Colon (tissue), 2 donors: ENCODE measurements around the gene MAGI1.

ENCODE experiments used
- FAIRE-seq: peaks from 2 replicates; lab custom pipeline; 2012; peaks lifted over from hg19 to GRCh38; lab: Jason Lieb, UNC
- donor health status: control.
- donor health status: control.

The MAGI1 gene

DNA sequence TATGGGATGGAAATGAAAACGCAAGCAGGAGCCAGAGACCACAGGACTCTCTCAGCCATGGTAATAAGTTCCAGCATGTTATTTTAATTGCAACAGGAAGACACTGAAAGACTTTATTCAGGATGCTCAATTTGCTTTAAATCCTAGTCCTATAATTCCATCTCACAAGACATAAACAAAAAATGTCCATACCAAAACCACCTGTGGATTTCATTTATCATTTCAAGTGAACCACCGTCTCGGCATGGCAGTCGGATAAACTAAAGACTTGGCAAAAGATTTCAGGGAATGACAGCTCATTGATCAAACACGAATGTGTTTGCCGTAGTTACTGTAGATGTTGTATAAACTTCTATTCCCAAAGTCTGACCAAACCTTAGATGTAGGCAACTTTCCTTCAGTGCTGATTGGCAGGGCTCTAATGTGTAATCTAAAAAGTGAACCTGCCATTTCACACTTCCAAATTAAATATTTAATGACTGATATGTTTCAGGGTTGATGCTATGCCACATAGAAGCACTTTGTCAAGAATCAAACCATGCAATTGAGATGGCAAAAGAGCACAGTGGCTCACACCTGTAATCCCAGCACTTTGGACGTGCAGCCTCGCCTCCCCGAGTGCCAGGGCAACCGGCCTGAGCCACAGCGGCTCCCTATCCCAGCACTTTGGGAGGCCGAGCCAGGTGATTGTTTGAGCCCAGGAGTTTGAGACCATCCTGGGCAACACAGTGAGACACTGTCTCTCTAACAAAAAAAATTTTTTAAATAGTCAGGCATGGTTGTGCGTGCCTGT lies 331.7 kb downstream of the MAGI1 start:
- no peak for FAIRE-seq

- FAIRE-seq: no peak
Observed at GRCh38 chr3:65706301-65706700, 332.4 kb downstream of the MAGI1 start.

GRCh38 chr3:65703820-65704219 lies 334.9 kb downstream of the MAGI1 start:
- no peak for FAIRE-seq

GRCh38 chr3:65703026-65703425 lies 335.7 kb downstream of the MAGI1 start:
- no peak for FAIRE-seq

DNA sequence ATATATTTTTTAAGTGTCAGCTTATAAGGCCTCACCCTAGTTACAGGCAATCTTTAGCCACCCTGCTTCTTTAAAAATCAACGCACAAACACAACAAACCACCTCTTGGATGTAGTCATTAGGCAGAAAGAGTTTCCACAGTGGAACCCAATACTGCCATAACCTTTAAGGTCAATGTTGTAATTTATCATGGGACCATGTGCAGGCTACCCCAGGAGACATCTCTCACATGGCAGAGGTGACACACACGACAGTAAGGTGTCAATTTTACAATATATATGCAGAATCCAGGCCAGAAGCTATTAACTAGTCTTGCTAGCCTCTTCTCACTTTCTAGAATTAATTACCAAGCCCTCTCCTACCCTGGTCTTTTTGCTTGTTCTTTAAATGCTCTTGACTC lies 336.5 kb downstream of the MAGI1 start:
- FAIRE-seq: no peak

DNA sequence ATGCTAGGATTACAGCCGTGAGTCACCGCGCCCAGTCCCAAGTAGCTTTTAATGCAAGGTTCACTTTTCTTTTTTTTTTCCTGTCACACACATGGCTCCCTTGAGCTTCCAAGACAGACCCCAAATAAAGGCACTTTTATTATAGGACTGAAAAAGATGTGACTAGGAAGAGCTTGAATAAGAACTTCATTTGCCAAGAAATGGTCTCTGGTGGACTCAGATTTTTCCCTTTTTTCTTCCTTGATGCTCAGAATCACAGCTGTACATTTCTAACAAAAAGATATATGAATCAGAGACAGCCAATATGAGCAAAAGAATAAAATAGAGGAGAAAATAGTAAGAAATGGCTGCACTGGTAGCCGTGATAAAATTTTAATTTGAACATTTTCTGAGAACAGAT lies 337.2 kb downstream of the MAGI1 start:
- no peak for FAIRE-seq

- no peak for FAIRE-seq
Observed at GRCh38 chr3:65689436-65689835, 349.3 kb downstream of the MAGI1 start.

DNA sequence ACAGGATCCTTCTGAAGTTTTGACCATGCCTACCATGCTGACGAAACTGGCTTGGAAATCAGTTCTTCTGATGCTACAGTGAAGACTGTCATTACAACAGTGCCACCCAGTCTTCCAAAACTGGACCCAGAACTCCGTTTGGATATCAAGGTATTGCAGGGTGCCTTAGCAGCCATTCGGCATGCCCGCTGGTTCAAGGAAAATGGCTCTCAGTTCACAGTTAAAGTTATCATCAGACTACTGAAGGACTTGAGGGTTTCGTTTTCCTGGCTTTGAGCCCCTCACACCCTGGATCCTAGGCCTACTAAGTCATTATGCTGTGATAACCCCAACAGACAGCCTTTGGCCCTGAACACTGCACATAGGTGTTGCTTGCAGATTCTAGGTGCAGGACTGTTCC lies 351.0 kb downstream of the MAGI1 start:
- no peak for FAIRE-seq

DNA sequence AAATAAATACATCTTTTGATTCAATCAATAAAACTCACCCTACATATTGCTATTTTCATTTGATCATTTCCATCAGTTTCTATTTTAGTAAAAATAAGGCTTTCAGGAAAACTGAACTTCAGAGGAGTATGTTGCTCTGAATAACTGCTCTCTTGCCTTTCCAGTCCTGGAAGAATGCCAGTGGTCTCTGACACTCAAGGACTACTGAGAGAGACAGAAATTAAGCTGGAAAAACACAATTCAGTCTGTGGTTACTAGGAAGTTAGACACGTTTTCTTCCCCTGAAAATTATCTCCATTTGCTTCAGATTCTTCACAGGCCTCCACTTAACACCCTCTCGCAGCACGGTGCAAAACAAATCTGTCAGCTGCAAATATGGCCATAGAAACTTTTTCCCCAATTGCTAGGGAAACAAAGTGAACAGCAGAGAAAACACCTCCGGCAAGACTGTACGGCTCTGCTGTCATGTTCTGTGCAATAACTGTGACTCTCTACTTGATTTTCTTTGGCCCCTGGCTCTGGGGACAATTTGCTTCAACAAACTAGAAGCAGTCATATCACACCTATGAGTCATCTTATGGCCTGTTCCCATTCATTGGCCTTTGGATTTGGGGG lies 353.0 kb downstream of the MAGI1 start:
- no peak for FAIRE-seq

DNA sequence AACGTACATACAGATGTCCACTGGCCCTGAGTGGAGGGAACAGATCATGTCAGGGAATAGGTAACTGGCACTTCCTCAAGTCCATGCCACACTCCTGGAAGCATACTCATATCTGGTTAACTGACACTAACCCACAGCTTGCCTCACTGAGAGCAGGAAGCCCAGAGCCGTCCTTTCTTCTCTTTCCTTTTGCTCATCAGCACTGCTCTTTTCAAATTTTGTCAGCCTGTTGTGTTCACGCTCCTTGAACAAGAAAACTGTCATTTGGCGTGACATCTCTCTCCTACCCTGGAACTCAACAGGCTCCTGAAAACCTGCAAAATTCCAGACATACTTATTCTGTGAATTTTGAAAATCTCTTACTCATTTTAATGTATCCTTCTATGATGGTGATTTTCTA lies 360.2 kb downstream of the MAGI1 start:
- no peak for FAIRE-seq

DNA sequence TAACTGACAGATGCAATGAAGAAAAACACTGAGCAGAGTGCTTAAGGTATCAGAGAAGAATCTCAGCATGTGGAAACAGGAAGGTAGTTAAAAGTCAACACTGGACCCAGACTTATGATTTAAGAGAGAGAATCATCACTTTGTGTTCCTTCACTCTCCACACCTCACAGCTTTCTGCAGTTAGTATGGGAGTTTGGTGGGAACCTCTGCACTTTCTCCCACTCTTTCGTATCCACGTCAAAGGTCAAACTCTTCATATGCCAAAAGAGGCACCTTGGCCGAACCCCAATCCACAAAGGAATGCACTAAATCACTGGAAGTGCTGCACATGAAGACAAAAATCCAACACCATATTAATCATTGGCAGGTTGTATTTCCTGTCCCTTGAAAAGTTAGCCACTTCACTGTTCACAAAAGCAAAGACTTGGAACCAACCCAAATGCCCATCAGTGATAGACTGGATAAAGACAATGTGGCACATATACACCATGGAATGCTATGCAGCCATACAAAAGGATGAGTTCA lies 361.2 kb downstream of the MAGI1 start:
- FAIRE-seq: no peak

GRCh38 chr3:65676580-65676979 lies 362.1 kb downstream of the MAGI1 start:
- FAIRE-seq: no peak

GRCh38 chr3:65675011-65675410 lies 363.7 kb downstream of the MAGI1 start:
- no peak for FAIRE-seq

- no peak for FAIRE-seq
Observed at GRCh38 chr3:65674226-65674625, 364.5 kb downstream of the MAGI1 start.

GRCh38 chr3:65672871-65673815 lies 365.6 kb downstream of the MAGI1 start:
- FAIRE-seq: no peak

DNA sequence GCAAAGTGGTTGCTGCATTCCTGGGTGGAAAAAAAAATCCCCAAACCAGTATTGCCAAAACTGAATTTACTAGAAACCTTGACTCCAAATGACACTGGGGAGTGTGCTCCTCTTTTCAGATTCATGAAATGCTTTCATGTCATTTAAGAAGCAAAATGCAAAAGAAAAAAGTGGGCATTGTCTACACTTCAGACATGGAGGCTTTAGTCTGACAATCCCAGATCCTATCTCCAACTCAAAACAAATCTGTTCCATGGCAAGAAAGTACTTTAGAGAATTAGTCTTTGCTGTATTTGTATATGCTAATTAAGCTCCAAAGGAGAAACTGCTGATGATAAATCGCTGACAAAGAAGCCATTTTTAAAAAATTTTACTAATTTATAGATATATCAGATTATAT lies 366.7 kb downstream of the MAGI1 start:
- FAIRE-seq: no peak

DNA sequence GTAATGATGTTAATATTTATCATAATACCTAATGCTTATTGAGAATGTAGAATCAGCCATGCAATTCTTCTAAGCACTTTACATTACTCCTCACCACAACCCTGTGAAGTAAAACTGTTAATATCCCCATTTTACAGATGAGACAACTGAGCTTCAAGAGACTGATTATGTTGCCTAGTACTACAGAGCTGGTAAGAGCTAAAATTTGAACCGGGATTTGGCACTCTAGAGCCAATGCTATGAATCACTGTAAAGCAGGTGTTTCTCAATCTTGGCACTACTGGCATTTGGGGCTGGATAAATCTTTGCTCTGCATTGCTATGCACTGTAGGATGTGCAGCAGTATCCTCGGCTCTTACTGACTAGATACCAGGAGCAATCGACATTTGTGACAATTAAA lies 367.7 kb downstream of the MAGI1 start:
- no peak for FAIRE-seq

GRCh38 chr3:65669163-65669875 lies 369.4 kb downstream of the MAGI1 start:
- no peak for FAIRE-seq

GRCh38 chr3:65667963-65668362 lies 370.8 kb downstream of the MAGI1 start:
- no peak for FAIRE-seq

GRCh38 chr3:65666448-65667091 lies 372.1 kb downstream of the MAGI1 start:
- FAIRE-seq: no peak

DNA sequence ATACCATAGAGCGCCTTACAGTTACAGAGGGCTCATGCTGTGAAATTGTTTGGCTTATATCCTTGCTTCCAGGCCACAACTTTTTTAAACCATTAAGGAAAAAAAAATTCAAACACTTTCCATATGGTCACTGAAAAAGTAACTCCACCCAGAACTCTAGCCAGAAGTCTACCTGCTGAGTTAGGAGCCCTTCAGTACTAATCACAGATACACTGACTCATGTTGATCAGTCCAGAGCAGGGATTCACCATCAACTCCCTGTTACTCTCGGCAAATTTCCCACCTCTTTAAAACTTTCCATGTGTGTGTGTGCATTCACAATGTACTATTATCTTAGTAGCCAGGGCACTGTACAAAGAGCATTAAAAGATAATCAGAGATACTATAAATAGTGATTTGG lies 372.8 kb downstream of the MAGI1 start:
- no peak for FAIRE-seq
